H9 (cell line): ENCODE data around the gene WFDC1. TPM values are rescaled to one million over a fixed set of nuclear protein-coding genes. Genes with fewer than 3 reads are reported as not detected.

Source experiments
- DNase-seq: peaks from one replicate; pipeline ENCODE4 v3.0.0-alpha.2; 2017
- H2AFZ ChIP-seq: one replicate; pipeline ENCODE4 v1.6.1; 2013; ENCODE audit warnings: mild to moderate bottlenecking, low read length, control low read depth, moderate library complexity
- H2AK5ac ChIP-seq: 2 replicates; pipeline ENCODE4 v1.6.1; 2013; ENCODE audit warnings: low read length, control low read depth, mixed read lengths; ENCODE audit not compliant: insufficient read length
- H2BK120ac ChIP-seq: one replicate; pipeline ENCODE4 v1.6.1; 2013; ENCODE audit warnings: low read depth, mild to moderate bottlenecking, low read length, control low read depth, inconsistent platforms; ENCODE audit not compliant: poor library complexity, severe bottlenecking
- H2BK12ac ChIP-seq: 2 replicates; pipeline ENCODE4 v1.6.1; 2013; ENCODE audit warnings: low read length, control low read depth, mixed read lengths, low read depth; ENCODE audit not compliant: insufficient read length
- H2BK15ac ChIP-seq: 2 replicates; pipeline ENCODE4 v1.6.1; 2013; ENCODE audit warnings: low read depth, low read length, control low read depth
- H2BK20ac ChIP-seq: one replicate; pipeline ENCODE4 v1.6.1; 2013; ENCODE audit warnings: low read depth, mild to moderate bottlenecking, low read length, control low read depth, inconsistent platforms; ENCODE audit not compliant: poor library complexity, severe bottlenecking
- H2BK5ac ChIP-seq: 2 replicates; pipeline ENCODE4 v1.6.1; 2013; ENCODE audit warnings: low read length, control low read depth, mixed read lengths; ENCODE audit not compliant: insufficient read length
- H3K14ac ChIP-seq: 2 replicates; pipeline ENCODE4 v1.6.1; 2013; ENCODE audit warnings: low read length, control low read depth; ENCODE audit not compliant: insufficient read depth
- H3K18ac ChIP-seq: 2 replicates; pipeline ENCODE4 v1.6.1; 2013; ENCODE audit warnings: low read depth, mild to moderate bottlenecking, mixed read lengths, low read length, control low read depth; ENCODE audit not compliant: insufficient read length
- H3K23ac ChIP-seq: 2 replicates; pipeline ENCODE4 v1.6.1; 2013; ENCODE audit warnings: low read length, control low read depth, mixed read lengths, low read depth; ENCODE audit not compliant: insufficient read length
- H3K23me2 ChIP-seq: 2 replicates; pipeline ENCODE4 v1.6.1; 2013; ENCODE audit warnings: low read depth, mild to moderate bottlenecking, mixed read lengths, low read length, control low read depth; ENCODE audit not compliant: insufficient read length, poor library complexity, severe bottlenecking
- H3K27ac ChIP-seq: 2 replicates; pipeline ENCODE4 v1.5.1; 2013; ENCODE audit warnings: low read length, control low read depth, mixed read lengths, low read depth; ENCODE audit not compliant: insufficient read length
- H3K27me3 ChIP-seq: 2 replicates; pipeline ENCODE4 v1.6.1; 2013; ENCODE audit warnings: low read length, control low read depth, inconsistent platforms; ENCODE audit not compliant: insufficient read depth
- H3K4ac ChIP-seq: 2 replicates; pipeline ENCODE4 v1.6.1; 2013; ENCODE audit warnings: low read depth, mild to moderate bottlenecking, control low read depth, inconsistent platforms, low read length, moderate library complexity
- H3K4me1 ChIP-seq: 2 replicates; pipeline ENCODE4 v1.6.1; 2013; ENCODE audit warnings: low read length, control low read depth, inconsistent platforms; ENCODE audit not compliant: insufficient read depth
- H3K4me2 ChIP-seq: 2 replicates; pipeline ENCODE4 v1.6.1; 2013; ENCODE audit warnings: low read length, control low read depth, mixed read lengths; ENCODE audit not compliant: insufficient read length, insufficient read depth
- H3K56ac ChIP-seq: 2 replicates; pipeline ENCODE4 v1.6.1; 2013; ENCODE audit warnings: low read depth, mild to moderate bottlenecking, mixed read lengths, low read length, control low read depth; ENCODE audit not compliant: insufficient read length
- H3K79me1 ChIP-seq: 2 replicates; pipeline ENCODE4 v1.6.1; 2013; ENCODE audit warnings: low read depth, mild to moderate bottlenecking, moderate library complexity, low read length, control low read depth, inconsistent platforms; ENCODE audit not compliant: insufficient read depth, poor library complexity, severe bottlenecking
- H3K79me2 ChIP-seq: 2 replicates; pipeline ENCODE4 v1.6.1; 2013; ENCODE audit warnings: low read length, control low read depth, inconsistent platforms; ENCODE audit not compliant: insufficient read depth
- H3K9ac ChIP-seq: 2 replicates; pipeline ENCODE4 v1.6.1; 2013; ENCODE audit warnings: low read length, control low read depth, mixed read lengths; ENCODE audit not compliant: insufficient read length; ENCODE audit errors: extremely low read depth
- H3K9me3 ChIP-seq: one replicate; pipeline ENCODE4 v1.6.1; 2013; ENCODE audit warnings: low read depth, low read length, inconsistent platforms; ENCODE audit not compliant: control insufficient read depth
- H3T11ph ChIP-seq: one replicate; pipeline ENCODE4 v1.6.1; 2013; ENCODE audit warnings: mild to moderate bottlenecking, low read length, control low read depth, inconsistent platforms
- H4K20me1 ChIP-seq: one replicate; pipeline ENCODE4 v1.6.1; 2013; ENCODE audit not compliant: control insufficient read depth, insufficient read length, insufficient read depth
- H4K5ac ChIP-seq: 2 replicates; pipeline ENCODE4 v1.6.1; 2013; ENCODE audit warnings: low read depth, mild to moderate bottlenecking, mixed read lengths, low read length, control low read depth; ENCODE audit not compliant: insufficient read length
- H4K8ac ChIP-seq: replicated peaks from 2 replicates; pipeline ENCODE4 v1.6.1; 2013; ENCODE audit warnings: low read length, control low read depth, mixed read lengths, low read depth; ENCODE audit not compliant: insufficient read length
- H4K91ac ChIP-seq: 2 replicates; pipeline ENCODE4 v1.6.1; 2013; ENCODE audit warnings: low read depth, mild to moderate bottlenecking, moderate library complexity, mixed read lengths, low read length, control low read depth; ENCODE audit not compliant: insufficient read length
- H3K27ac Mint-ChIP-seq, 3 experiments: 2 replicates in 2 of 3; 3 replicates in 1 of 3; pipeline ENCODE4 v1.8.0; 2020 to 2021; ENCODE audit warnings: mixed read lengths in 3 of 3, mild to moderate bottlenecking in 1 of 3, moderate library complexity in 1 of 3
- H3K27me3 Mint-ChIP-seq: 2 replicates; pipeline ENCODE4 v1.8.0; 2021; ENCODE audit warnings: low read depth, mild to moderate bottlenecking, moderate library complexity, mixed read lengths
- H3K36me3 Mint-ChIP-seq, 3 experiments: 2 replicates in 2 of 3; 3 replicates in 1 of 3; pipeline ENCODE4 v1.8.0; 2020 to 2021; ENCODE audit warnings: low read depth in 3 of 3, mixed read lengths in 3 of 3; ENCODE audit not compliant: insufficient read depth in 1 of 3
- H3K4me1 Mint-ChIP-seq, 2 experiments: 2 replicates each; pipeline ENCODE4 v1.8.0; 2020; ENCODE audit warnings: mixed read lengths in 2 of 2
- H3K4me3 Mint-ChIP-seq, 2 experiments: 2 replicates in 1 of 2; 3 replicates in 1 of 2; pipeline ENCODE4 v1.8.0; 2020 to 2021; ENCODE audit warnings: mild to moderate bottlenecking in 2 of 2, mixed read lengths in 2 of 2, moderate library complexity in 1 of 2
- H3K9me3 Mint-ChIP-seq, 2 experiments: 2 replicates in 1 of 2; 3 replicates in 1 of 2; pipeline ENCODE4 v1.8.0; 2020; ENCODE audit warnings: mild to moderate bottlenecking in 2 of 2, mixed read lengths in 2 of 2, moderate library complexity in 1 of 2
- WGBS: extraction: QIAGEN DNeasy Blood & Tissue Kit; methylation state at CpG from one replicate; pipeline ENCODE4 v1.1.7; 2013; ENCODE audit warnings: missing lambda C conversion rate, low lambda C conversion rate, mixed read lengths; ENCODE audit not compliant: insufficient read length; ENCODE audit errors: extremely low coverage; 5-methylcytosine and 5-hydroxymethylcytosine counted together
- total RNA-seq: library from RNA; stranded (reverse); gene quantifications from 2 replicates; pipeline ENCODE4 v1.2.1, GENCODE V29; 2021
- TF ChIP-seq, protein P1 (sequence below): fragments of 200-600 bp; sonication (generic); conservative IDR thresholded peaks from 3 replicates; pipeline ENCODE4 v1.8.0; 2021; ENCODE audit warnings: antibody characterized with exemption, mild to moderate bottlenecking

The WFDC1 gene
- total RNA-seq, 1 experiment from 2014 or later, result 0.24 TPM

GRCh38 chr16:84322749-84323148, 28.1 kb downstream of the WFDC1 start:
- H2AFZ ChIP-seq, result no peak overlapping the region
- TF ChIP-seq, protein P1, sequence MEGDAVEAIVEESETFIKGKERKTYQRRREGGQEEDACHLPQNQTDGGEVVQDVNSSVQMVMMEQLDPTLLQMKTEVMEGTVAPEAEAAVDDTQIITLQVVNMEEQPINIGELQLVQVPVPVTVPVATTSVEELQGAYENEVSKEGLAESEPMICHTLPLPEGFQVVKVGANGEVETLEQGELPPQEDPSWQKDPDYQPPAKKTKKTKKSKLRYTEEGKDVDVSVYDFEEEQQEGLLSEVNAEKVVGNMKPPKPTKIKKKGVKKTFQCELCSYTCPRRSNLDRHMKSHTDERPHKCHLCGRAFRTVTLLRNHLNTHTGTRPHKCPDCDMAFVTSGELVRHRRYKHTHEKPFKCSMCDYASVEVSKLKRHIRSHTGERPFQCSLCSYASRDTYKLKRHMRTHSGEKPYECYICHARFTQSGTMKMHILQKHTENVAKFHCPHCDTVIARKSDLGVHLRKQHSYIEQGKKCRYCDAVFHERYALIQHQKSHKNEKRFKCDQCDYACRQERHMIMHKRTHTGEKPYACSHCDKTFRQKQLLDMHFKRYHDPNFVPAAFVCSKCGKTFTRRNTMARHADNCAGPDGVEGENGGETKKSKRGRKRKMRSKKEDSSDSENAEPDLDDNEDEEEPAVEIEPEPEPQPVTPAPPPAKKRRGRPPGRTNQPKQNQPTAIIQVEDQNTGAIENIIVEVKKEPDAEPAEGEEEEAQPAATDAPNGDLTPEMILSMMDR, result no peak
- H3K27me3 Mint-ChIP-seq, result peaks cover 5% of the 10 kb centered on the region

More at GRCh38 chr16:84322749-84323148, 28.1 kb downstream of the WFDC1 start:
- Histone ChIP-seq H2BK12ac (no peak overlapping the region), H3K18ac (no peak overlapping the region), H4K91ac (no peak overlapping the region), H3K27ac (no peak overlapping the region), H3K56ac (no peak overlapping the region), H3K9ac (no peak overlapping the region), H3K27me3 (no peaks in the 10 kb centered on the region), H2BK20ac (no peak overlapping the region), H3K14ac (no peak overlapping the region), H3K4ac (no peak overlapping the region), H2BK15ac (no peak overlapping the region), H3K23ac (no peak overlapping the region), H3K4me1 (no peaks in the 10 kb centered on the region), H2BK120ac (no peak overlapping the region), H3K23me2 (no peaks in the 10 kb centered on the region), H3K79me2 (no peaks in the 10 kb centered on the region), H3K79me1 (no peaks in the 10 kb centered on the region), H3T11ph (no peak overlapping the region), H3K4me2 (no peak overlapping the region), H3K9me3 (no peaks in the 10 kb centered on the region), H4K5ac (no peak overlapping the region), H4K8ac (no peak overlapping the region), H2BK5ac (no peak overlapping the region), H2AK5ac (no peak overlapping the region), H4K20me1 (no peaks in the 10 kb centered on the region)
- Mint-ChIP-seq H3K36me3 (0 out of 7 replicates have a peak, but pooled peaks cover 0 to 1% (median 0%) of the 10 kb centered on the region in 3 experiments), H3K4me1 (no peaks in the 10 kb centered on the region), H3K27ac (no peak overlapping the region), H3K4me3 (no peak overlapping the region), H3K9me3 (peaks cover 2 to 4% of the 10 kb centered on the region in 2 experiments; a peak in 2 of 5 replicates)
- no CpG with 5 or more reads among the region's 4 CpGs for WGBS
- no peak for DNase-seq
